ENCODE measurements around the gene VSTM1. TPM values are rescaled to one million over a fixed set of nuclear protein-coding genes. Genes with fewer than 3 reads are reported as not detected.

VSTM1 gene
- total and polyA plus RNA-seq, 2 of the 8 experiments (the other 6 are each of a cell fraction or from before 2014, with no cell fraction given): 0.12 to 0.65 TPM

- TF ChIP-seq PHF8 (conservative IDR thresholded peaks at IDR 0.05; ENCODE audit: low read depth, low read length) (no peak), E2F6 (IDR thresholded peaks at IDR 0.05) (peak; percentile 5; the same call in 1 of the 2 replicates), FOSL1 (IDR thresholded peaks at IDR 0.05; ENCODE audit: insufficient read depth, low read depth, low read length) (no peak), NRF1 (IDR thresholded peaks at IDR 0.05; ENCODE audit: low read depth, low read length) (no peak), SAP30 (IDR thresholded peaks at IDR 0.05; ENCODE audit: insufficient read depth, insufficient replicate concordance, low read length) (no peak), SUZ12 (IDR thresholded peaks at IDR 0.05; ENCODE audit: low read length) (no peak), BACH1 (IDR thresholded peaks at IDR 0.05; ENCODE audit: low read length) (0 out of 2 replicates have a peak, but pooled peaks have one; percentile 16), KDM5A (IDR thresholded peaks at IDR 0.05; ENCODE audit: low read length) (no peak), SP2 (IDR thresholded peaks at IDR 0.05; ENCODE audit: low read length) (no peak), EP300 (IDR thresholded peaks at IDR 0.05; ENCODE audit: borderline replicate concordance in 1 of 2, low read depth in 2 of 2, low read length in 2 of 2) (no peak), MAFK (IDR thresholded peaks at IDR 0.05; ENCODE audit: low read depth, low read length) (no peak), KDM1A (IDR thresholded peaks at IDR 0.05; ENCODE audit: borderline replicate concordance, low read length) (no peak)
These were observed 28.2 kb downstream of the VSTM1 start (continued) for GRCh38 chr19:54035215-54036178.
